ENCODE measurements around the gene ANKS1B.

Gene ANKS1B

DNA sequence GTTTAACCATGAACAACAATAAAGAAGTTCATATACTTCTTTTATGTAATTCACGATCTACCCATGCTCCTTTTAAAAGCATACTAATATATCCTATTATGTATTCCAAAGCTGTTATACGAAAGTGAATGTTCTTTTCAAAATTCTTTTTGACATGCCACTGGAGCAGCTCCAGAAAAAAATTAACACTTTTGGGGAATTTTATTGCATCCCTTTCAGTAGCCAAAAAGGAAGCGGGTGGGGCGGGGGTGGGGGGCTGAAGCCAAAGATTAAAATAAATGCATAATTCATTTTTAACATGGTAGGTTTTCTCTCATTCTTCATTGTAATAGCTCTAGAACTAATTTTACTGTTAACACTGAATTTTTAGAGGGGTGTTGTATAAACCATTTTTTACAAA is 123.0 kb downstream of the ANKS1B start:
- no peak for DNase-seq (ENCODE audit: extremely low read depth, low read depth)
- TF ChIP-seq, protein P1, sequence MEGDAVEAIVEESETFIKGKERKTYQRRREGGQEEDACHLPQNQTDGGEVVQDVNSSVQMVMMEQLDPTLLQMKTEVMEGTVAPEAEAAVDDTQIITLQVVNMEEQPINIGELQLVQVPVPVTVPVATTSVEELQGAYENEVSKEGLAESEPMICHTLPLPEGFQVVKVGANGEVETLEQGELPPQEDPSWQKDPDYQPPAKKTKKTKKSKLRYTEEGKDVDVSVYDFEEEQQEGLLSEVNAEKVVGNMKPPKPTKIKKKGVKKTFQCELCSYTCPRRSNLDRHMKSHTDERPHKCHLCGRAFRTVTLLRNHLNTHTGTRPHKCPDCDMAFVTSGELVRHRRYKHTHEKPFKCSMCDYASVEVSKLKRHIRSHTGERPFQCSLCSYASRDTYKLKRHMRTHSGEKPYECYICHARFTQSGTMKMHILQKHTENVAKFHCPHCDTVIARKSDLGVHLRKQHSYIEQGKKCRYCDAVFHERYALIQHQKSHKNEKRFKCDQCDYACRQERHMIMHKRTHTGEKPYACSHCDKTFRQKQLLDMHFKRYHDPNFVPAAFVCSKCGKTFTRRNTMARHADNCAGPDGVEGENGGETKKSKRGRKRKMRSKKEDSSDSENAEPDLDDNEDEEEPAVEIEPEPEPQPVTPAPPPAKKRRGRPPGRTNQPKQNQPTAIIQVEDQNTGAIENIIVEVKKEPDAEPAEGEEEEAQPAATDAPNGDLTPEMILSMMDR (IDR thresholded peaks at IDR 0.05; ENCODE audit: low read depth, low read length) = no peak

DNA sequence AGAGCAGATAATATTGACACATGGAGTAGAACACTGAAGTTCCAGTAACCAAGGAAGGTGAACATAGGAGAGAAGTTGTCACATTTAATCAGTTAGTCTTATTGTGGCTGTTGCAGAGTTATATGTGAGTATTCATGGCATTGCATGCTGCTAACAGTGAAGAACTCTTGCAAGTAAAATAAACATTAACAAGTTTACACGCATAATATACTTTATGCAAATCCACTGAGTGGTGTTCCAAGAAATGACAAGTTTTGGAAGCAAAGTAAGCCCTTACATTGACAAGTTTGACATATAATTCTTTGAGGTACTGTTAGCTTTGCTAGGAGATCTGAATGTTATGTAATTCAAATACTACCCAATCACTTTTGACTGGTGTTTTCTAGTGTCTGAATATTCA is 125.6 kb downstream of the ANKS1B start:
- TF ChIP-seq, protein P1 (IDR thresholded peaks at IDR 0.05; ENCODE audit: low read depth, low read length) = no peak
- no peak for DNase-seq (ENCODE audit: extremely low read depth, low read depth)

DNA sequence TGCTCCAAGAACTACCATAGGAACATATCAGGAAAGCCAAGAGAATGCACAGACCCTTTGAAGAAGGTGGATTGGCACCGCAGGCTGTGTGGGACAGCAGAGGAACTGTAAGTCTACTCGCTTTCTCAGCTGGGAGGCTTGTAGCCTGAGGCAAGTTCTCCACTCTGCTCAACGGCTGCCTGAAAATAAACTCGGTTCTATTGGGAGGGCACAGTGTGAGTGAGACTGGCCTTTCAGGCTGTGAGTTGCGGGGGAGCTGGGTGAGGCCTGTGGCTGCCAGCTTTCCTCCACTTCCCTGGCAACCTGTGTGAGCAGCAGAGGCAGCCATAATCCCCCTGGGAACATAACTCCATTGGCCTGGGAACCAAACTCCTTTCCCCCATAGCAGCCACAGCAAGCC is 132.1 kb downstream of the ANKS1B start:
- DNase-seq (ENCODE audit: extremely low read depth, low read depth) = no peak
- TF ChIP-seq, protein P1 (IDR thresholded peaks at IDR 0.05; ENCODE audit: low read depth, low read length) = no peak

DNA sequence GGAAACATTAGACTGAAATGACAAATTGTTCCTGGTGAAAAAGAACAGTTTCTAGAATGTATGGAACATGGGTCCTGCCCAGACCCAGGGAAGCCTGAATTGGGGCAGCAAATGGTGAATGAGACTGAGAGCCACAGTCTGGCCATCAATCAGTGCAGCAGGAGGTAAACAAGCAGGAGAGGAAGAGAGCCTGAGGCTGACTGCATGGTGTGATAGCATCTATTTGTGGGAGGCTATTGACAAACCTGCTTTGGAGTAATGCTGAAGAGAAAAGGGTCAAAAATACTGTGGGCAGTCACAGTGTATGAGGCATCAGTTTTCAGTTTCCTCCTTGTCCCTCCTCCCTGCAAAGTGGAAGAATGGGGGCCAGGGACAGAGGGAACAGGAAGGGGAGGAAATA is 136.8 kb downstream of the ANKS1B start:
- TF ChIP-seq, protein P1 (IDR thresholded peaks at IDR 0.05; ENCODE audit: low read depth, low read length) = no peak
- no peak for DNase-seq (ENCODE audit: extremely low read depth, low read depth)

DNA sequence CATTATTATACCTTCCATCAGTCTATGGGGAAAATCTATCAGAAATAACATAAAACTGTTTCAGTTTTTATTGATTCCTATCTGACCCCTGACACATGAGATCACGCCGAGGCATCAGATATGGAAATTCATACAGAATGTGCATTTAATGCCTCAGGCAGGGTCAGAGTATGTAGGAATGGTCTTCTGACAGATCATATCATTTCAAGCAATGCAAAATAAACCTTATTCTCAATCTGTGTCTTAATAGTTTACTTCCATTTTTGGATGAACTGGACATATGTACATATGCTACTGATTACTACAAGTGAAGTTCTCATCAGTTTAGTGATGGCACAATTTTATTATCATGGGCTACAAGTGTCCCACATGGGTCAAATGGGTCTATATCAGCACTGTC is 150.0 kb downstream of the ANKS1B start:
- TF ChIP-seq, protein P1 (IDR thresholded peaks at IDR 0.05; ENCODE audit: low read depth, low read length) = no peak
- DNase-seq (ENCODE audit: extremely low read depth, low read depth) = no peak

DNA sequence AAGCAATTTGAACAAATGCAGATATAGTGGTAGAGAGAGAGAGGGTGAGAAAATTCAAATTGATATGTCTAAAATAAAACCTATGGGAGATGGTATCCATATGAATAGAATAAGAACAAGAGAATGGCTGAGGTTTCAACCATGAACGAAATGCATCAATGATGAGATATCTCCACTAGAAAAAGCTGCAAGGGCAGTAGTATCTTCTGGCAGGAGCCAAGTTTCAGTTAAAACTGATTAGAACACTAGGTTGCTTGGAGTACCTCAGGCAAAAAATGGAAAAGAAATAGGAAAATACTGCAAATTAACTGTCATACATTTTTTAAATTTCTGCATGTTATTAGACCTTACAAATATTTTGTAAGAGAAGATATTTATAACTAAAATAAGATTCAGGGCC is 151.3 kb downstream of the ANKS1B start:
- no peak for DNase-seq (ENCODE audit: extremely low read depth, low read depth)
- TF ChIP-seq, protein P1 (IDR thresholded peaks at IDR 0.05; ENCODE audit: low read depth, low read length) = no peak

DNA sequence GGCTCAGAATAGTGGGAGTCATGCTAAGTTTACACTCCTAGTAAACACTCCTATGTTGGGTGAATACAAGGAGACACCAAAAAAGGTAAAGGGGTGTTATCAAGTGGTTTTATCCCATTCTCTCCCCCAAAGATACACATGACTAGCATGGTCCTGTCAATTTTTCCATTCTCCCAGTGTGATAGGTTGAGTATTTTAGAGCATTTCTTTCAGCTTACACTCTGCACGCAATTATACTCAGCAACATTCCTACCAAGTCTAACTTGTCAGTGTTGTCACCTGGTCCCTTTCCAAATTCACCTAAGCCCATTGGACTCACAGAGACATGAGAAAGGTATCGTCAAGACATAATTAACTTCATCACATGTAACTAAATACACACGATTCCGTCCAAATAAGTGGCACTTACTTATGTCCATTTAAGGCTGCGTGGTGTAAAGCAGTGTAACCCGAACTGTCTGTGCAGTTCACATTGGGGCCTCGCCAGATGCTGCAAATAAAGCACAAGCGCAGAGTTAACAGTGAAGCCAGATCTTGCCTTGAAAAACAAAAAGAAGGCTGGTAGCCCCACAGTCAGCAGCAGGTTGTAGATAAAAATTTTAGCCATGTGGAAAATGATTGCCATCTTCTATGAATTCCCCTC is 159.7 kb downstream of the ANKS1B start:
- TF ChIP-seq, protein P1 (IDR thresholded peaks at IDR 0.05; ENCODE audit: low read depth, low read length) = no peak
- DNase-seq (ENCODE audit: extremely low read depth, low read depth) = no peak

Data from AG09319 (cell line).